HG02759 (cell line): Measurements from ENCODE around the gene TACR3.
"Not testable (repeated sequence)": the region's sequence is repeated elsewhere in the genome, so short reads cannot be mapped to it uniquely, and the experiment has no call there.

Experiments used
- ATAC-seq: cut with Tn5 transposase; IDR thresholded peaks from one replicate; pipeline ENCODE4 v1.9.1; 2021; ENCODE audit warnings: mild to moderate bottlenecking, moderate library complexity; ENCODE audit not compliant: unreplicated experiment

TACR3 gene, protein sequence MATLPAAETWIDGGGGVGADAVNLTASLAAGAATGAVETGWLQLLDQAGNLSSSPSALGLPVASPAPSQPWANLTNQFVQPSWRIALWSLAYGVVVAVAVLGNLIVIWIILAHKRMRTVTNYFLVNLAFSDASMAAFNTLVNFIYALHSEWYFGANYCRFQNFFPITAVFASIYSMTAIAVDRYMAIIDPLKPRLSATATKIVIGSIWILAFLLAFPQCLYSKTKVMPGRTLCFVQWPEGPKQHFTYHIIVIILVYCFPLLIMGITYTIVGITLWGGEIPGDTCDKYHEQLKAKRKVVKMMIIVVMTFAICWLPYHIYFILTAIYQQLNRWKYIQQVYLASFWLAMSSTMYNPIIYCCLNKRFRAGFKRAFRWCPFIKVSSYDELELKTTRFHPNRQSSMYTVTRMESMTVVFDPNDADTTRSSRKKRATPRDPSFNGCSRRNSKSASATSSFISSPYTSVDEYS

DNA sequence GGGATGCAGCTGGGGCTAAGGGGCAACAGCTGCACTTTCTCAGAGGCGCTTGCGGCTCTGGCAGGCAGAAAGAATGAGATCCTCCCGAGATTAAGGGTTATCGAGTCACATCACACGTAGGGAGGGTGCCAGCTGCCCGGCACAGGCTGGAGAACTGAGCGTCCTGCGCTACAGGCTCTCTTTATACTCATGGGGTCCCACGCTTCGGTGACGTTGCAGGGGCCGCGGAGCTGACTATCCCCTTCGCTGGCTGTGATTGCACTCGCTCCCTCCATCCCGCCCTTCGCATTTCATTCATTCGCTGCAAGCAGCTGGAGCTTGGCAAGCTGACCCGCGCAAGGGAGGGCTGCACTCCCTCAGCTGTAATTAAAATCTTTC lies at the start of gene TACR3:
Gene TACR3 (minus strand): TSS at position 156 of the 378 bp plus-strand sequence. CDS start 310 bp downstream, outside the sequence.
- ATAC-seq, result no peak

DNA sequence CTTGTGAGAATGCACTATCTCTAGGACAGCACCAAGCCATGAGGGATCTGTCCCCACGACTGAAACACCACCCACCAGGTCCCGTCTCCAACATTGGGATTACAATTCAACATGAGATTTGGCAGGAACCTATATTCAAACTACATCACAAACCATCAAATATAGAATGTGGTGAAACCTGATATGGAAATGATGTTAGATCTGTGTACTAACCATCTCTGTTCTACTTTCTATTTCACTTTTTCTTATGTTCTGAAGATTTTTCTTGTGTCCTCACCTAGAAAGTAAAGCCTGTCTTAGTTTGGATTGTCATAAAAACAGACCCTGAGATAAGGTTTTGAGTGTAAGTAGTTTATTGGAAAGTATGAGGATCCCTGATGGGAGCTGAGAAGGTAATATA lies 37.8 kb upstream of the TACR3 start:
- ATAC-seq, result no peak

DNA sequence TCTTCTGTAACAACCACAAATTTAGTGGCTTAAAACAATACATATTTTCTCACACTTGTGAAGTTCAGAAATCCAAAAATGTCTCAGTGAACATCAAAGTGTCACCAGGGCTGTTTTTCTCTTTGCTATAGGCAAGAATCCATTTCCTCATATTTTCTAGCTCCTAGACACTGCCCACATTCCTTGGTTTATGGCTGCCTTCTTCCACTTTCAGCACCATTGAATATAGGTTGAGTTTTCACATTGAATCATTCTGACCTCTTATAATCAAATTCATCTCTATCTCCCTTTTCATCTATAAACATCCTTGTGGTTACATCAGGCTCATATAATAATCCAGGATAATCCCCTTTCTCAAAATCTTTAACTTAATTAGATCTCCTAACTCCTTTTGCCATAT lies 37.0 kb upstream of the TACR3 start:
- ATAC-seq, result no peak

DNA sequence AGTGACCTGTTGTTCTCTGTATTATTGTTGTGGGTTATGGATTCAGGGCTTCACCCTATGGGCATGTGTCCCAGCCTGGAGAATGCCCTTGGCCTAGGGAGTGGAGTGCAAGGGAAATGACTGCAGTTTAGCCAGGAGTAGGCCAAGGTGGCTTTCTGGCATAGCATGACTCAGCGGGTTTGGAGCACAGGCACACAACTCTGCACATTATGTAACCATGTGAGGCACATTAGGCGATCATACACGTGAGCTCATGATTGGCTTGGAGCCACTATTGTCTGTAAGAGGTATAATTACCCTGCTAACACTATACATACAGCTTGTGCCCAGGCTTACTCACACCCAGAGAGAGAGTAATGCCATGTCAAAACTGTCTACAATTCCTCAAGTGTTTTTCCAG lies 35.1 kb upstream of the TACR3 start:
- no peak for ATAC-seq

DNA sequence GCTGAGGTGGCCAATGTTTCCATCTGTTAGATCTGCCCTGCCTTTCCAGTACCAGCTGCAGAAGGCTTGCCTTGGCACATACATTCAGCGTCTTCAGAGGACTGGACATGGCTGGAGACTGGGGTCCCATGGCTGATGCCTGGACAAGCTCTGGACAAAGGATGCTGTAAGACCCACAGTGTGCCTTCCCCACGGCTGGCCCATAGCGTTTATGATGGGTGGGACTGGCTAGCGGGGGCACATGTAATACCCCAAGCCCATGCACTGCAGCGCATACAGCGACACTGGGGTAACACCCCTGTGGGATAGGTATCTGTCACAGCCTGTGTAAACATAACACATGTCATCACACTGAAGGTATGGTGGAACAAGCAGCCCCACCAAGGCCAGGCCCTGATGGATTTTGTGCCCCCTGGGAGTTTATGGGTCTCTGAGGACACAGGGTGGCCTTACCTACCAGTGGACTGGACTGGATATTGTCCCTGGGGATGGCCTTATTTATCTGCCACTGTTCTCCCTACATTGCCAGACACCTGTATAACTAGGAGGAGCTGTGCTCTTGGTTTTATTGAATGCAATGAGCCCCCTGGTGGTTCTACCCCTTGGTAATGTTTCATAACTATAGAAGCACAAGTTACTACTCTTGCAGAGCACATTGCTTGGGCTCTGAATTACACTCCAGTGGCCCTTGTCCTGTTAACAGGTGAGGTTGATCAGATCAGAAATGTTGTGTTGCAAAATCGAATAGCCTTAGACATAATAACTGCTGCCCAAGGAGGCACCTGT lies 34.3 kb upstream of the TACR3 start:
- no peak for ATAC-seq

DNA sequence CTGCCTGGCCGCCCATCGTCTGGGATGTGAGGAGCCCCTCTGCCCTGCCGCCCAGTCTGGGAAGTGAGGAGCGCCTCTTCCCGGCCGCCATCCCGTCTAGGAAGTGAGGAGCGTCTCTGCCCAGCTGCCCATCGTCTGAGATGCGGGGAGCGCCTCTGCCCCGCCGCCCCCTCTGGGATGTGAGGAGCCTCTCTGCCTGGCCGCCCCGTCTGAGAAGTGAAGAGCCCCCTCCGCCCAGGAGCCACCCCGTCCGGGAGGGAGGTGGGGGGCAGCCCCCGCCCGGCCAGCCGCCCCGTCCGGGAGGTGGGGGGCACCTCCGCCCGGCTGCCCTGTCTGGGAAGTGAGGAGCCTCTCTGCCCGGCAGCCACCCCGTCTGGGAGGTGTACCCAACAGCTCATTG lies 3.4 kb upstream of the TACR3 start:
- not testable (repeated sequence) for ATAC-seq

DNA sequence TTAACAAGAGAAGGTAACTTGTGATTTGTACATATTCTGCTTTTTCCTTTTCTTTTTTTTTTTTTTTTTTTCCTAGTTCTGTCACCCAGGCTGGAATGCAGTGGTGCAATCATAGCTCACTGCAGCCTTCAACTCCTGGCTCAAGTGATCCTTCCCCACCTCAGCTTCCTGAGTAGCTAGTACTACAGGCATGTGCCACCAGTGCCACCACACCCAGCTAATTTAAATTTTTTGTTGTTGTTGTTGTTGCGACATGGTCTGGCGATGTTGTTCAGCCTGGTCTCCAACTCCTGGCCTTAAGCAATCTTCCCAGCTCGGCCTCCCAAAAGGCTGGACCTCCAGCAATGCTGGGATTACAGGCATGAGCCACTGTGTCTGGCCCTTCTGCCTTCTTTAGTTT lies 1.5 kb upstream of the TACR3 start:
- no peak for ATAC-seq

DNA sequence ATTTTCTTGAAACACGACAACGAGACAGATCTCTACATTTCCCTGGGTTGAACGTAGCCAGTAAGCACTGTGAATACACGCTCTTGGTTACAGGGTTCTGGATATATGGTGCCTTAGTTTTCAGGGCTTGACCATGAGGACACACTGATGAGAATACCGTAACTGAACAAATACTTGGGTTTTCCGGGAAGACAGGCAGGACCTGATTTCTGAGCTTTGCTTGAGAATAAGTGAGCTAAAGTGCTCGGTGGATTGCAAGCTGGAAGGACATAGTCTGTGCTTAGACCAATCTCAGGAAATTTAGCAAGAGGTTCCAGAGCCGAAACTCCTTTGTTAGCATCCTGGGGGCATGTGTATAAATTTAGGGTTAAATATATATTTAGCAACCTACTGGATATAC lies 876 bp upstream of the TACR3 start:
- no peak for ATAC-seq

DNA sequence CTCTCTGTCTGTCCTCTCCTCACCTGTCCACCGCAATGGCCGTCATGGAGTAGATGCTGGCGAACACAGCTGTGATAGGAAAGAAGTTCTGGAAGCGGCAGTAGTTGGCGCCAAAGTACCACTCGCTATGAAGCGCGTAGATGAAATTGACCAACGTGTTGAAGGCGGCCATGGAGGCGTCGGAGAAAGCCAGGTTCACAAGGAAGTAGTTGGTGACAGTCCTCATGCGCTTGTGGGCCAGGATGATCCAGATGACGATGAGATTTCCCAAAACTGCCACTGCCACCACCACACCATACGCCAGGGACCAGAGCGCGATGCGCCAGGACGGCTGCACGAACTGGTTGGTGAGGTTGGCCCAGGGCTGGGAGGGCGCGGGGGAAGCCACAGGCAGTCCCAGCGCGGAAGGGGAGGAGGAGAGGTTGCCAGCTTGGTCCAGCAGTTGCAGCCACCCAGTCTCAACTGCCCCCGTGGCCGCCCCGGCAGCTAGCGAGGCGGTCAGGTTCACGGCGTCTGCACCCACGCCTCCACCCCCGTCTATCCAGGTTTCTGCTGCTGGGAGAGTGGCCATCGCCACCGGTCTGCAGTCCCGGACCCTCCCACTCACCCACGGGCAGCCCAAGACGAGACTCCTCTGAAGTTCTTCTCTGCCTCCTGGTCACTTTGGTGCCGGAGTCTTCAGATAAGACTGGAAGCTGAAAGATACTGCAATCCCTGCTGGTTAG lies 518 bp downstream of the TACR3 start:
- ATAC-seq, result no peak

DNA sequence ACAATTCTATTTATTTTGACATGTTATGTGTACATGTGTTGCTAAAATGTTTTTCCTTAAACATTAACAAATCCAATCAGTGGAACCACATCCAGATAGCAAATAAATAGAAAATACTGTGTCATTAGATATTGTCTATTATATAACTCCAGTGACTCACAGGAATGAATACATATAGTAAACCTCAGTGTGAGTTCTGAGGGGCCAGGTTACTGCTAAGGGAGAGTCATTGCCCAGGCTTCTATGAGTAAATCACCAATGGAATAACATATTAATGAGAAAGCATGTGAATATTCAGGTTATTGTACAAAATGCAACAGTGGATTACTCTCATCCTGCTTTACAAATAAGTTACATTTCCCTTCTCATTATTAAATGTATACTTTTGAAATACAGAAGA lies 27.2 kb downstream of the TACR3 start:
- ATAC-seq, result no peak

DNA sequence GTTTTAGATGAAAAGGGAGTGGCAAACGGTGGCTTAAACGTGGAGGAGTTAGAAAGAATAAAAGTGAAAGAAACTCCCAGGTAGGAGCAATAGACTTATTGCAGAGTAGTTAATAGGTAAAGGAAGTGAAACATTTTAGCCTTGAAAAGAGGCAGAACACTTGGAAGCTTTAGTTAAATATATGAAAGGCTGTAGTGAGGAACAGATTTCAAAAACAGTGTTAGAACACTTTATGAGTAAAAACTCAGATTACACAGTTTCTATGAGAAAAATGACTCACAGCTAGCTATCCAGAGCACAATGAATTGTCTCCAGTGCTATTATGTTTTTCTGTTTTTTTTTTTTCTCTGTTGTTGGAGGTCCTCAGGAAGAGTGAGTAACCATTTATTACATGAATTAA lies 45.8 kb downstream of the TACR3 start:
- no peak for ATAC-seq

DNA sequence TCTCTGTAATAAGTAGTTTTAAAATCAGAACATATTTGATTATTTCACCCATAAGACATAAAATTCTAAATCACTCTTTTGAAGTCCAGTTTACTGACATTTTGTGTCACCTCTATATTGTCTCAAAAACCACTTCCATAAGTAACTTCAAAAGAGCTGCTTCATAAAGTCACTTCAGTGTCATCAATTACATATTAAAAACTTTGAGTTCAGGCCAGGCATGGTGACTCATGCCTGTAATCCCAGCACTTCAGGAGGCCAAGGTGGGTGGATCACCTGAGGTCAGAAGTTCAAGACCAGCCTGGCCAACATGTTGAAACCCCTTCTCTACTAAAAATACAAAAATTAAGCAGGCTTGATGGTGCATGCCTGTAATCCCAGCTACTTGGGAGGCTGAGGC lies 53.0 kb downstream of the TACR3 start:
- ATAC-seq, result not testable (repeated sequence)

DNA sequence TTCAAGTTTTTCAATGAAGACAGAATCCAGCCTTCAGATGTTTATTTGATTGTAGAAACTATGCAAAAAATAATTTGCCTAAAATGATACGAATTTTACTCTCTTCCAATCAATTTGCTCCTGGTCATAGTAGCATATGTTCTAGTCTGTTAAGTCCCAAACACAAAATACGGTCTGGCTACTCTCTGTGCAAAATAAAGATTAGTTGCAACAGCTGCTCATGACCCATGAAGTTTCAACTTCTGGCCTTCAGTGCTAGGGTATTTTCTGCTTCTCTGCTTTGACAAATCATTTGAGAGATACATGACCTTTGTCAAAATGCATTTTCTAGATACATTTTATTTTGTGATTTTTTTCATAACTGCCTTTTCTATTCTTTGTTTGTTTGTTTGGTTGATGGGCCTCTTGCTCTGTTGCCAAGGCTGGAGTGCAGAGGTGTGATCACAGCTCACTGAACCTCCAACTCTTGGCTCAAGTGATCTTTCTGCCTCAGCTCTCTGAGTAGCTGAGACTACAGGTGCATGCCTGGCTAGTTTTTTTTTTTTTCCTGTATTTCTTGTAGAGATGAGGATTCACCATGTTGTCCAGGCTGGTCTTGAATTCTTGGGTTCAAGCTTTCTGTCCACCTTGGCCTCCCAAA lies 55.2 kb downstream of the TACR3 start:
- no peak for ATAC-seq

DNA sequence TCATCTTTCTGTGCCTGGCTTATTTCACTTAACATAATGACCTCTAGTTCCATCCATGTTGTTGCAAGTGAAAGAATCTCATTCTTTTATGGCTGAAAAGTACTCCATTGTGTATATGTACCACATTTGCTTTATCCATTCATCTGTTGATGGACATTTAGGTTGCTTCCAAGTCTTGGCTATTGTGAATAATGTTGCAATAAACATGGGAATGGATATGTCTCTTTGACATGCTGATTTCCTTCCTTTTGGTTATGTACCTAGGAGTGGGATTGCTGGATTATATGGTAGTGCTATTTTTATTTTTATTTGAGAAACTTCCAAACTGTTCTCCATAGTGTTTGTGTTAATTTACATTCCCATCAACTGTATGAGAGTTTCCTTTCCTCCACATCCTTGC lies 71.2 kb downstream of the TACR3 start:
- ATAC-seq, result no peak

DNA sequence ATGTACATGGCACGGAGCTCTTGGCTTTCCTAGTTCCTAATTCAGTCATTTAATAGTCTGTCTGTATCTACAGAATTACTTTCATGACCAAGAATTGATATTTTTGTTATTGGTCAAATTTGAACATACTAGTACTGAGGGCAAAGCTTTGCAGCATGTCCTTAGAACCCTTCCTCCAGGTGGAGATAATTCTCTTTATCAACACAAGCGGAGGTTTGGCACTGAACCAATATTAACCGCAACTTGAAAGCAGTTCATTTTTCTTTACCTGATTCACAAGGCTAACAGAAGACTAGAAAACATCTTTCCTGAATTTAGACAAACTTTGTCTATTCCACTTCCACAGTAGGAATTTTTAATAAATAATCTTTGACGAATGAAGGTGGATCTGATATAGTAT lies 73.8 kb downstream of the TACR3 start:
- ATAC-seq, result no peak

DNA sequence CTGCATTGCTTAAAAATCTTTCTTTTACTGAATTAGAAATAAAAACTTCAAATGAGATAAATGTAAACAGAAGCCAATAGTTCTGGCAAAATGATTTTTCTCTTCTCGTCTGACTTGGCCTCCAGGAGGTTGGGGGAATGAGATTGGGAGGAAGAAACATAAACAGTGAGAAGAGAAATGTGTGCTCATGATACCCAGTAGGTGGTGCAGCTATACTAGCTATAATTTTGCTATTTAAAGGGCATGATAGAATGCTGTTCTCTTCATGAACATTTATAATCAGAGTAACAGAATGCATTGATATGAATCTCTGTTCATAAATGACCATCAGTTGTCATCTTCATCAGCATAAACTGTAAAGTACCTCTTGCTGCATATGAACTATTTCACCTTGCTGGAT lies 85.5 kb downstream of the TACR3 start:
- no peak for ATAC-seq

DNA sequence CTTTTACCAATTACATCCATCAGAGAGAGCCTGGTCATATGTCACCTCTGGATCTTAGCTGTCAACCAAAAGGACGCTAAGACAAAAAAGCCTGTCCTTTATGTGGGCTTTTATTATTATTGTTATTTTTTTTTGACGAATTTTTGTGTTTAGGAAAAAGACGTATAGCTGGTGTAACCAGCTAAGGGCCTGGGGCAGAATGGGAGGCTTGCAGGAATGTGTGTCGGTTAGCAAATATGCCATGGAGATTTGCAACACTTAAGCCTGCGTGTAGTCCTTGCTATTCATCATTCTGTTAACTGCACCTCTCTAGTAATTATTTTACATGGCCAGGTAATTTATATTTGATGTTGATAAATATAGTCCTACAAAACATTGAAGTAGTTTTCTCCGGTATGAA lies 93.5 kb downstream of the TACR3 start:
- ATAC-seq, result no peak

DNA sequence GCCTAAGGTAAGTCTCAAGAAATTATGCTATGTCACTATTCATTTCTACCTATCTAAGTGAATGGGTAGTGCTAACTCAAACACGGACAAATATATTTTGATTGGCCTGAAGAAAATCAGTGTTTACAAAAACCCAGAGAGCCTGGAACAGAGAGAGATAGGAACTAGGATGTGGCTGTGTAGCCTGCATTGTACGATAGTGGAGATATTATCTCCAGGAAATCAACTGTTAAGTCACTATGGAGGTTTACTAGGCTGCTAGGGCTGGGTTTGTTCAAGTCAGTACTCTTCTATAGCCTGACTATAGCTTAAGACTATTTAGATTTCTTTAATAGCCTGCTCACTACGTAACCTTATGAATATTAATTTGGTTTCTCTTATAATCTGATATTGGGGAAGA lies 127.9 kb downstream of the TACR3 start:
- ATAC-seq, result no peak

DNA sequence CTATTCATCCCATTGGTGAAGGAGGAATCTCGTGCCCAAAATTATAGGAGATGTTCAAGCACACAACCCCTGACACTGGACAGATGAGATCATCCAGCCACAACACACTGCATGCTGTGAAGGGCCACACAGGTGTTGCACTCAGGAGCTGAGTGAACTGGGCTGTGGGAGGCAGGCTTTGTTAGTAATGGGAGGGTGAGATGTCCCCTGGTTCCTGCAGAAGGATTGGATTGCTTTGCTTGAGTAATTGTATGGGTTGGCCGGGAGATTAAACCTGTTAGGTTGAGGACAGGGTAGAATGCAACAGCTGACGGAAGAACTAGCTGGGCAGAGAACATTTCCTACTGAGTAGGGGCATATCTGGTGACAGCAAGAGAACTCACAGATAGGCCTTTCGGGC lies 152.2 kb downstream of the TACR3 start:
- ATAC-seq, result no peak

DNA sequence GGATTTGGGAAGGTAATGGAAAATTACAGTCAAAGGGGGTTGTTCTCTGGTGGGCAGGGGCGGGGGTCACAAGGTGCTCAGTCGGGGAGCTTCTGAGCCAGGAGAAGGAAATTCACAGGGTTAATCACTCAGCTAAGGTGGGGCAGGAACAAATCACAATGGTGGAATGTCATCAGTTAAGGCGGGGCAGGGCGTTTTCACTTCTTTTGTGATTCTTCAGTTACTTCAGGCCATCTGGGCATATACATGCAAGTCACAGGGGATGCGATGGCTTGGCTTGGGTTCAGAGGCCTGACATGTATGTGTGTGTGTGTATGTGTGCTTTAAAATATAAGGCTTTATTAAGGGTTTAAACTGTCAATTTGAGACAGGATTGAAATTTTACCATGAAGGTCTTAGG lies 160.6 kb downstream of the TACR3 start:
- ATAC-seq, result not testable (repeated sequence)
